Thymus (tissue), 11 donors: ENCODE measurements around the gene PLXNA3. TPM values are rescaled to one million over a fixed set of nuclear protein-coding genes. Genes with fewer than 3 reads are reported as not detected.

Source experiments
- DNase-seq, 9 donors: peaks; one replicate each; pipeline ENCODE4 v3.0.0-alpha.2; 2013; ENCODE audit warnings: low spot score in 9 of 9, low read depth in 6 of 9, missing footprints in 1 of 9
- H3K27ac ChIP-seq, 2 donors: one replicate each; pipeline ENCODE4 v1.5.1; 2013; ENCODE audit warnings: control low read depth in 1 of 2, low read depth in 1 of 2, low read length in 1 of 2, mild to moderate bottlenecking in 1 of 2, moderate library complexity in 1 of 2
- H3K27me3 ChIP-seq, 2 donors: one replicate each; pipeline ENCODE4 v1.5.1; 2013; ENCODE audit warnings: low read length in 1 of 2; ENCODE audit not compliant: control insufficient read depth in 2 of 2, insufficient read depth in 1 of 2
- H3K36me3 ChIP-seq, 2 donors: one replicate each; pipeline ENCODE4 v1.5.1; 2013; ENCODE audit warnings: low read length in 1 of 2, mild to moderate bottlenecking in 1 of 2, moderate library complexity in 1 of 2; ENCODE audit not compliant: control insufficient read depth in 2 of 2, insufficient read depth in 2 of 2
- H3K4me1 ChIP-seq, 2 donors: one replicate each; pipeline ENCODE4 v1.5.1; 2013; ENCODE audit warnings: low read length in 2 of 2; ENCODE audit not compliant: control insufficient read depth in 2 of 2, insufficient read depth in 2 of 2
- H3K4me3 ChIP-seq, 2 donors: one replicate each; pipeline ENCODE4 v1.5.1; 2013; ENCODE audit warnings: low read length in 2 of 2, control low read depth in 1 of 2, mild to moderate bottlenecking in 1 of 2
- H3K9me3 ChIP-seq, 2 donors: one replicate each; pipeline ENCODE4 v1.5.1; 2013; ENCODE audit warnings: low read length in 1 of 2, mild to moderate bottlenecking in 1 of 2; ENCODE audit not compliant: control insufficient read depth in 2 of 2, insufficient read depth in 1 of 2
- WGBS: extraction: QIAGEN DNeasy Blood & Tissue Kit; methylation state at CpG from one replicate; pipeline ENCODE4 v1.1.7; 2013; 5-methylcytosine and 5-hydroxymethylcytosine counted together
- polyA plus RNA-seq: library from polyadenylated mRNA; stranded (reverse); fragments of 200-250 nt; gene quantifications from one replicate; pipeline ENCODE4 v1.2.3, GENCODE V29; 2013
- total RNA-seq: library from RNA; stranded (reverse); fragments of 120-200 nt; gene quantifications from one replicate; pipeline ENCODE4 v1.2.4, GENCODE V29; 2013
- donor health status: healthy.

PLXNA3 gene
- total and polyA plus RNA-seq, 2 donors: 2.2 to 14.3 TPM

DNA sequence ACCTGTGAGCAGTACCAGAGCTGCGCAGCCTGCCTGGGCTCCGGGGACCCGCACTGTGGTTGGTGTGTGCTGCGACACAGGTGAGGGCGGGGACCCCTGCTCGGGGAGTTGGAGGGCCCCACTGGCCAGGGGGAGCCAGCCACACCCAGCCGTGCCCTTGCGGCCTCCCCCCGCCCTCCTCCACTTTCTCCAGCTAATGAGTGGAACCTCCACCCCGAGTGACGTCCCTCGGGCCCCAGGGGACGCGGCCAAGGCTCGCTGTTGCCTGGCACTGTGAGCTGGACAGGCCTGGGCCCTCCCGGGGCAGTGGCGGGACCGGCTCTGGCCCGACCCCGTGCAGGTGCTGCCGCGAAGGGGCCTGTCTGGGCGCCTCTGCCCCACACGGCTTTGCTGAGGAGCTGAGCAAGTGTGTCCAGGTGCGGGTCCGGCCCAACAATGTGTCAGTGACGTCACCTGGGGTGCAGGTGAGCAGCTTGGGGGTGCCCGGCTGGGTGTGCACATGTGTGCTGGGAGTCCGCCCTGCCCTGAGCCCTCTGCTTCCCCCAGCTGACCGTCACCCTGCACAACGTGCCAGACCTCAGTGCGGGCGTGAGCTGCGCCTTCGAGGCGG, 5.6 kb downstream of the PLXNA3 start:
- no peak overlapping the region for H3K4me3 ChIP-seq
- H3K27me3 ChIP-seq: peaks cover 0 to under 1% of the 10 kb centered on the region in 2 donors
- 98% methylated on average over 31 of the region's 36 CpGs for WGBS
- H3K9me3 ChIP-seq: peaks cover 0 to 17% of the 10 kb centered on the region in 2 donors
- H3K27ac ChIP-seq: no peak overlapping the region
- peaks cover 1 to 2% of the 10 kb centered on the region in 2 donors for H3K4me1 ChIP-seq
- DNase-seq: no peak
- peaks cover 5 to 49% of the 10 kb centered on the region in 2 donors for H3K36me3 ChIP-seq

DNA sequence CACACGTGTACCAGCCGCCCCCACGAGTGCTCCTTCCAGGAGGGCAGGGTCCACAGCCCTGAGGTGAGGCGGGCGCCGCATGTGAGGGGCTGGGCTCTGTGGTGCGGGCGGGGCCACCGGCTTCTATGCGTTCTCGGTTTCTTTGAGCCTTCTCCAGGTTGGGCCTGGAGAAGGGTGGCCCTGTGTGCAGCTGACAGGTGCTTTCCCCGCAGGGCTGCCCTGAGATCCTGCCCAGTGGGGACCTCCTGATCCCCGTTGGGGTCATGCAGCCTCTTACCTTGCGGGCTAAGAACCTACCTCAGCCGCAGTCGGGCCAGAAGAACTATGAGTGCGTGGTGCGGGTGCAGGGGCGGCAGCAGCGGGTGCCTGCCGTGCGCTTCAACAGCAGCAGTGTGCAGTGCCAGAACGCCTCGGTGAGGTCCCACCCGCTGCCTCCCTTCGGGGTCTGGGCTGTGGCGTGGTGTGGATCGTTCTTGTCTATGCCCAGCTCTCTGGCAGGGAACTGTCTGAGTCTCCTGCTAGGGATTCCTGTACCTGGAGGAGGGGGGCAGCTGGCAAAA, 6.8 kb downstream of the PLXNA3 start:
- H3K9me3 ChIP-seq: peaks cover 0 to 17% of the 10 kb centered on the region in 2 donors
- peaks cover 5 to 61% of the 10 kb centered on the region in 2 donors for H3K36me3 ChIP-seq
- H3K4me1 ChIP-seq: no peaks in the 10 kb centered on the region
- H3K4me3 ChIP-seq: no peak overlapping the region
- no peak overlapping the region for H3K27ac ChIP-seq
- no peaks in the 10 kb centered on the region for H3K27me3 ChIP-seq
- WGBS: 97% methylated on average over 28 of the region's 28 CpGs
- no peak for DNase-seq

DNA sequence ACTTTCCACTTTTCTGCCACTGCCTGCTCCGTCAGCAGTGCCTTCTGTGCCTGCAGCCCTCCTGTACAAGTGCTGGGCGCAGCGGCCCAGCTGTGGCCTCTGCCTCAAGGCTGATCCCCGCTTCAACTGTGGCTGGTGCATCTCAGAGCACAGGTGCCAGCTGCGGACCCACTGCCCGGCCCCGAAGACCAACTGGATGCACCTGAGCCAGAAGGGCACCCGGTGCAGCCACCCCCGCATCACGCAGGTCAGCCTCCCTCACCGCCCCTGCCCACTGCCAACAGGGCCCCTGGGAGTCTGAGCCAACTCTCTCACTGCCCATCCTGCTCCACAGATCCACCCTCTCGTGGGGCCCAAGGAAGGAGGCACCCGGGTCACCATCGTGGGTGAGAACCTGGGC, 7.5 kb downstream of the PLXNA3 start:
- 97% methylated on average over 14 of the region's 14 CpGs for WGBS
- Histone ChIP-seq H3K4me3 (no peak overlapping the region), H3K9me3 (peaks cover 0 to 17% of the 10 kb centered on the region in 2 donors), H3K27ac (no peak overlapping the region), H3K4me1 (no peaks in the 10 kb centered on the region), H3K27me3 (no peaks in the 10 kb centered on the region), H3K36me3 (peaks cover 5 to 63% of the 10 kb centered on the region in 2 donors)
- DNase-seq: no peak

DNA sequence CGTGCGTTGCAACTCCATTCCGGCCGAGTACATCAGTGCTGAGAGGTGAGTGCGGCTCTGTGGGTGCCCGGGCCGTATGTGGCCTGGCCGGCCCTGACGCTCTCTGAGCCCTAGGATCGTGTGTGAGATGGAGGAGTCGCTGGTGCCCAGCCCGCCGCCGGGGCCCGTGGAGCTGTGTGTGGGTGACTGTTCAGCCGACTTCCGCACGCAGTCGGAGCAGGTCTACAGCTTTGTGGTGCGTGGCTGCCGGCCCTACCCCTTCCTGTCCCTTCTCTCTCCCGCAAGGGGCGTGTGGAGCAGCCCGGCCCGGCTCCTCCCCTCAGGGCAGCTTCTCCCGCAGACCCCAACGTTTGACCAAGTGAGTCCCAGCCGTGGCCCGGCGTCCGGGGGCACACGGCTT, 8.0 kb downstream of the PLXNA3 start:
- no peak overlapping the region for H3K27ac ChIP-seq
- no peak for DNase-seq
- peaks cover 0 to 17% of the 10 kb centered on the region in 2 donors for H3K9me3 ChIP-seq
- H3K36me3 ChIP-seq: peaks cover 5 to 66% of the 10 kb centered on the region in 2 donors
- no peaks in the 10 kb centered on the region for H3K27me3 ChIP-seq
- 98% methylated on average over 32 of the region's 32 CpGs for WGBS
- H3K4me1 ChIP-seq: no peaks in the 10 kb centered on the region
- no peak overlapping the region for H3K4me3 ChIP-seq

DNA sequence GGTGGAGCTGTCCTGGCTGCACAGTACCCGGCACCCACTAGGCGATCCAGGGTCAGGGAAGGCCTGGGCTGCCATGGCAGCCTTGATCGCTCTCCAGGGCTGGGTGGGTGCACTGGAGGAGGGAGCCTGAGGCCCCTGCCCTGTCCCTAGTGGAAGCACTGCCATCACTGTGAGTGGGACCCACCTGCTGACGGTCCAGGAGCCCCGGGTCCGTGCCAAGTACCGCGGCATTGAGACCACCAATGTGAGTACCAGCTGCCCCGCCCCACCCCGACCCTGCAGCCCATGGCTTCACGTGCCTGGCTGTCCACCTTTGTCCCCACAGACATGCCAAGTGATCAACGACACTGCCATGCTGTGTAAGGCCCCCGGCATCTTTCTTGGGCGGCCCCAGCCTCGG, 8.8 kb downstream of the PLXNA3 start:
- DNase-seq: no peak
- WGBS: 97% methylated on average over 15 of the region's 15 CpGs
- peaks cover 5 to 67% of the 10 kb centered on the region in 2 donors for H3K36me3 ChIP-seq

DNA sequence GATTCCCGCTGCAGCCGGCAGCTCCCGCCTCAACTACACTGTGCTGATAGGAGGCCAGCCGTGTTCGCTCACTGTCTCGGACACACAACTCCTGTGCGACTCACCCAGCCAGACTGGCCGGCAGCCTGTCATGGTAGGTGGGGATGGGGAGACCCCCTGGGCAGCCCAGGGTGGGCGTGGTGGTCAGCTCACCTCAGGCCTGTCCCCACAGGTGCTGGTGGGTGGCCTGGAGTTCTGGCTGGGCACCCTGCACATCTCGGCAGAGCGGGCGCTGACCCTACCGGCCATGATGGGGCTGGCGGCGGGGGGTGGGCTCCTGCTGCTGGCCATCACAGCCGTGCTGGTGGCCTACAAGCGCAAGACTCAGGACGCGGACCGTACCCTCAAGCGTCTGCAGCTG, 9.5 kb downstream of the PLXNA3 start:
- no peak overlapping the region for H3K27ac ChIP-seq
- H3K27me3 ChIP-seq: no peaks in the 10 kb centered on the region
- 97% methylated on average over 21 of the region's 21 CpGs for WGBS
- H3K4me1 ChIP-seq: no peaks in the 10 kb centered on the region
- no peak overlapping the region for H3K4me3 ChIP-seq
- DNase-seq: no peak
- peaks cover 5 to 67% of the 10 kb centered on the region in 2 donors for H3K36me3 ChIP-seq
- peaks cover 0 to 17% of the 10 kb centered on the region in 2 donors for H3K9me3 ChIP-seq

More for the DNA sequence above, 8.8 kb downstream of the PLXNA3 start:
- H3K4me1 ChIP-seq: no peaks in the 10 kb centered on the region
- H3K9me3 ChIP-seq: peaks cover 0 to 17% of the 10 kb centered on the region in 2 donors
- H3K4me3 ChIP-seq: no peak overlapping the region
- no peak overlapping the region for H3K27ac ChIP-seq
- H3K27me3 ChIP-seq: no peaks in the 10 kb centered on the region

DNA sequence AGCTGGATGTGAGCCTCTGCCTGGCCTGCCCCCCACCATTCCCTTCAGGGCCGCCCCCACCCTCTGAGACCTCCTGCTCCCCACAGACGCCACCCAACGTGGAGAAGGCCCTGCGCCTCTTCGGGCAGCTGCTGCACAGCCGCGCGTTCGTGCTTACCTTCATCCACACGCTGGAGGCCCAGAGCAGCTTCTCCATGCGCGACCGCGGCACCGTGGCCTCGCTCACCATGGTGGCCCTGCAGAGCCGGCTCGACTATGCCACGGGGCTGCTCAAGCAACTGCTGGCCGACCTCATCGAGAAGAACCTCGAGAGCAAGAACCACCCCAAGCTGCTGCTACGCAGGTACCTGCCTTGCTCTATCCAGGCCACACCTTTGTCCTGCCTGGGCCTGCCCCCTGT, 10.1 kb downstream of the PLXNA3 start:
- H3K27ac ChIP-seq: no peak overlapping the region
- peaks cover 0 to 17% of the 10 kb centered on the region in 2 donors for H3K9me3 ChIP-seq
- no peaks in the 10 kb centered on the region for H3K27me3 ChIP-seq
- H3K36me3 ChIP-seq: peaks cover 5 to 67% of the 10 kb centered on the region in 2 donors
- H3K4me1 ChIP-seq: no peaks in the 10 kb centered on the region
- WGBS: 98% methylated on average over 23 of the region's 23 CpGs
- no peak overlapping the region for H3K4me3 ChIP-seq
- DNase-seq: no peak

DNA sequence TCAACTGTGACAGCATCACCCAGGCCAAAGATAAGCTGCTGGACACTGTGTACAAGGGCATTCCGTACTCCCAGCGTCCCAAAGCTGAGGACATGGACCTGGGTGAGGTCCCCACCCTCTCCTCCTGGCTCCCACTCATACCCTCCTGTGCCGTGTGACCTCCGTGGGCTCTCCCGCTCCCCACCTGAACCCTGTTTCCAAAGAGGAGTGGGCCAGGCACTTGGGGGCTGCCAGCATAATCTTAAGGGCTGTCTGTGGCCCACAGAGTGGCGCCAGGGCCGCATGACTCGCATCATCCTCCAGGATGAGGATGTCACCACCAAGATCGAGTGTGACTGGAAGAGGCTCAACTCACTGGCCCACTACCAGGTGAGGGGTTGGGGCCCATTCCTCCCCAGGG, 11.0 kb downstream of the PLXNA3 start:
- H3K9me3 ChIP-seq: peaks cover 0 to 17% of the 10 kb centered on the region in 2 donors
- no peak overlapping the region for H3K4me3 ChIP-seq
- 99% methylated on average over 9 of the region's 9 CpGs for WGBS
- H3K4me1 ChIP-seq: no peaks in the 10 kb centered on the region
- no peak overlapping the region for H3K27ac ChIP-seq
- no peak for DNase-seq
- H3K36me3 ChIP-seq: peaks cover 5 to 67% of the 10 kb centered on the region in 2 donors
- H3K27me3 ChIP-seq: no peaks in the 10 kb centered on the region

DNA sequence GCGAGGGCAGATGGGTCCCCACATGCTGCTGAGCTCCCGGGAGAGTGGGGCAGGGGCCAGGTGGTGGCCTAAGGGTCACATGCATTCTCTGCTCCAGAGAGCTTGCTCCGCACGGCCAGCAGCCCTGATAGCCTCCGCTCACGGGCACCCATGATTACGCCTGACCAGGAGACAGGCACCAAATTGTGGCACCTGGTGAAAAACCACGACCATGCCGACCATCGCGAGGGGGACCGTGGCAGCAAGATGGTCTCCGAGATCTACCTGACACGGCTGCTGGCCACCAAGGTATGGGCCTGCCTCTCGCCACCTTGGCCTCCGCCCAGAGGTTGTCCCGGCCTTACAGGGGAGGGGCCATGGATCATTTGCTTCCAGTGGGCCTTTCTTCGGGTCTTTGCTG, 11.8 kb downstream of the PLXNA3 start:
- H3K4me3 ChIP-seq: no peak overlapping the region
- H3K4me1 ChIP-seq: no peaks in the 10 kb centered on the region
- H3K27ac ChIP-seq: no peak overlapping the region
- peaks cover 5 to 62% of the 10 kb centered on the region in 2 donors for H3K36me3 ChIP-seq
- 99% methylated on average over 18 of the region's 18 CpGs for WGBS
- no peaks in the 10 kb centered on the region for H3K27me3 ChIP-seq
- H3K9me3 ChIP-seq: peaks cover 0 to 15% of the 10 kb centered on the region in 2 donors
- DNase-seq: no peak
